T-helper 2 cell treated with Interferon-gamma antibody and Interleukin-4, amounts not matched to agents 5 μg/mL and 100 μg/mL, for 36 hours (primary cell): ENCODE data around the gene RNF19B.
"Not testable (repeated sequence)": the region's sequence is repeated elsewhere in the genome, so short reads cannot be mapped to it uniquely, and the experiment has no call there.

Experiments used
- DNase-seq: peaks from one replicate; pipeline ENCODE4 v3.0.0; 2021; ENCODE audit warnings: low spot score
- H3K27ac Mint-ChIP-seq: one replicate; pipeline ENCODE4 v1.8.0; 2021; ENCODE audit warnings: mild to moderate bottlenecking, mixed read lengths
- H3K27me3 Mint-ChIP-seq: one replicate; pipeline ENCODE4 v1.8.0; 2021; ENCODE audit warnings: low read depth, mixed read lengths
- H3K36me3 Mint-ChIP-seq: one replicate; pipeline ENCODE4 v1.8.0; 2021; ENCODE audit warnings: low read depth, mixed read lengths
- H3K4me1 Mint-ChIP-seq: one replicate; pipeline ENCODE4 v1.8.0; 2021; ENCODE audit warnings: low read depth, mixed read lengths
- H3K4me3 Mint-ChIP-seq: one replicate; pipeline ENCODE4 v1.8.0; 2022; ENCODE audit warnings: mild to moderate bottlenecking, moderate library complexity, mixed read lengths
- H3K9me3 Mint-ChIP-seq: one replicate; pipeline ENCODE4 v1.8.0; 2021; ENCODE audit warnings: mixed read lengths

The RNF19B gene

GRCh38 chr1:32924881-32925344 lies 39.7 kb downstream of the RNF19B start:
- Mint-ChIP-seq H3K27ac (no peak overlapping the region), H3K9me3 (no peaks in the 10 kb centered on the region), H3K27me3 (peaks cover 61% of the 10 kb centered on the region), H3K4me3 (no peak overlapping the region), H3K4me1 (peaks cover 19% of the 10 kb centered on the region), H3K36me3 (no peaks in the 10 kb centered on the region)
- DNase-seq: no peak

- Mint-ChIP-seq H3K4me3 (no peak overlapping the region), H3K9me3 (no peaks in the 10 kb centered on the region), H3K36me3 (no peaks in the 10 kb centered on the region)
These were observed 43.8 kb downstream of the RNF19B start for GRCh38 chr1:32920833-32921232.

GRCh38 chr1:32919811-32920733 lies 44.5 kb downstream of the RNF19B start:
- peak overlapping the region; percentile 50 for H3K4me3 Mint-ChIP-seq
- H3K4me1 Mint-ChIP-seq: peaks cover 24% of the 10 kb centered on the region
- no peaks in the 10 kb centered on the region for H3K36me3 Mint-ChIP-seq
- H3K27me3 Mint-ChIP-seq: peaks cover 64% of the 10 kb centered on the region
- no peak for DNase-seq
- H3K27ac Mint-ChIP-seq: no peak overlapping the region
- H3K9me3 Mint-ChIP-seq: no peaks in the 10 kb centered on the region

More at GRCh38 chr1:32920833-32921232, 43.8 kb downstream of the RNF19B start:
- no peak for DNase-seq
- Mint-ChIP-seq H3K4me1 (peaks cover 31% of the 10 kb centered on the region), H3K27me3 (peaks cover 66% of the 10 kb centered on the region), H3K27ac (no peak overlapping the region)

- no peak for DNase-seq
- Mint-ChIP-seq H3K36me3 (no peaks in the 10 kb centered on the region), H3K4me3 (no peak overlapping the region), H3K27me3 (peaks cover 56% of the 10 kb centered on the region), H3K27ac (no peak overlapping the region), H3K4me1 (peaks cover 19% of the 10 kb centered on the region), H3K9me3 (no peaks in the 10 kb centered on the region)
These were observed 46.4 kb downstream of the RNF19B start for GRCh38 chr1:32918179-32918578.

GRCh38 chr1:32917521-32917920 lies 47.1 kb downstream of the RNF19B start:
- Mint-ChIP-seq H3K4me1 (peaks cover 19% of the 10 kb centered on the region), H3K4me3 (no peak overlapping the region), H3K27me3 (peaks cover 49% of the 10 kb centered on the region), H3K27ac (no peak overlapping the region), H3K9me3 (no peaks in the 10 kb centered on the region), H3K36me3 (no peaks in the 10 kb centered on the region)
- no peak for DNase-seq

- Mint-ChIP-seq H3K4me1 (peaks cover 19% of the 10 kb centered on the region), H3K27ac (no peak overlapping the region), H3K27me3 (peaks cover 39% of the 10 kb centered on the region), H3K4me3 (no peak overlapping the region), H3K36me3 (no peaks in the 10 kb centered on the region), H3K9me3 (no peaks in the 10 kb centered on the region)
- no peak for DNase-seq
These were observed 48.6 kb downstream of the RNF19B start for GRCh38 chr1:32915766-32916706.

GRCh38 chr1:32910319-32910718 lies 54.3 kb downstream of the RNF19B start:
- no peaks in the 10 kb centered on the region for H3K4me1 Mint-ChIP-seq
- H3K36me3 Mint-ChIP-seq: no peaks in the 10 kb centered on the region

GRCh38 chr1:32907435-32907834 lies 57.2 kb downstream of the RNF19B start:
- Mint-ChIP-seq H3K27ac (no peak overlapping the region), H3K9me3 (no peaks in the 10 kb centered on the region), H3K27me3 (peaks cover 25% of the 10 kb centered on the region), H3K36me3 (no peaks in the 10 kb centered on the region), H3K4me1 (no peaks in the 10 kb centered on the region), H3K4me3 (no peak overlapping the region)
- DNase-seq: no peak

More at GRCh38 chr1:32910319-32910718, 54.3 kb downstream of the RNF19B start:
- no peak for DNase-seq
- Mint-ChIP-seq H3K4me3 (no peak overlapping the region), H3K27ac (no peak overlapping the region), H3K9me3 (no peaks in the 10 kb centered on the region), H3K27me3 (peaks cover 15% of the 10 kb centered on the region)

GRCh38 chr1:32906654-32907053 lies 58.0 kb downstream of the RNF19B start:
- no peak overlapping the region for H3K4me3 Mint-ChIP-seq
- no peaks in the 10 kb centered on the region for H3K9me3 Mint-ChIP-seq
- peaks cover under 1% of the 10 kb centered on the region for H3K36me3 Mint-ChIP-seq
- no peak overlapping the region for H3K27ac Mint-ChIP-seq
- DNase-seq: no peak
- peaks cover 1% of the 10 kb centered on the region for H3K4me1 Mint-ChIP-seq
- H3K27me3 Mint-ChIP-seq: peaks cover 32% of the 10 kb centered on the region

GRCh38 chr1:32905588-32905987 lies 59.0 kb downstream of the RNF19B start:
- not testable (repeated sequence) for H3K27ac Mint-ChIP-seq, H3K4me3 Mint-ChIP-seq, H3K4me1 Mint-ChIP-seq, DNase-seq, H3K36me3 Mint-ChIP-seq, H3K9me3 Mint-ChIP-seq
- peaks cover 38% of the 10 kb centered on the region for H3K27me3 Mint-ChIP-seq

GRCh38 chr1:32904797-32905196 lies 59.8 kb downstream of the RNF19B start:
- H3K27ac Mint-ChIP-seq: no peak overlapping the region
- H3K4me3 Mint-ChIP-seq: no peak overlapping the region
- peaks cover 1% of the 10 kb centered on the region for H3K36me3 Mint-ChIP-seq
- H3K9me3 Mint-ChIP-seq: no peaks in the 10 kb centered on the region
- peaks cover 41% of the 10 kb centered on the region for H3K27me3 Mint-ChIP-seq
- peaks cover 1% of the 10 kb centered on the region for H3K4me1 Mint-ChIP-seq
- DNase-seq: no peak

GRCh38 chr1:32903991-32904785 lies 60.4 kb downstream of the RNF19B start:
- no peaks in the 10 kb centered on the region for H3K9me3 Mint-ChIP-seq
- peaks cover 45% of the 10 kb centered on the region for H3K27me3 Mint-ChIP-seq

GRCh38 chr1:32902535-32902920 lies 62.1 kb downstream of the RNF19B start:
- Mint-ChIP-seq H3K27ac (no peak overlapping the region), H3K36me3 (peaks cover 1% of the 10 kb centered on the region), H3K27me3 (peaks cover 60% of the 10 kb centered on the region), H3K4me1 (peaks cover 1% of the 10 kb centered on the region), H3K4me3 (peak overlapping the region; percentile 53), H3K9me3 (no peaks in the 10 kb centered on the region)
- DNase-seq: no peak

More at GRCh38 chr1:32903991-32904785, 60.4 kb downstream of the RNF19B start:
- Mint-ChIP-seq H3K27ac (no peak overlapping the region), H3K4me1 (peaks cover 1% of the 10 kb centered on the region), H3K36me3 (peaks cover 1% of the 10 kb centered on the region), H3K4me3 (no peak overlapping the region)
- DNase-seq: no peak
